GM23248 (cell line): ENCODE measurements around the gene CNNM4. TPM values are rescaled to one million over a fixed set of nuclear protein-coding genes. Genes with fewer than 3 reads are reported as not detected.
"Not testable (repeated sequence)": the region's sequence is repeated elsewhere in the genome, so short reads cannot be mapped to it uniquely, and the experiment has no call there.

ENCODE experiments used
- DNase-seq: peaks from one replicate; pipeline ENCODE4 v3.0.0-alpha.2; 2015
- H2AFZ ChIP-seq: fragments of 200-600 bp; sonication (generic); 2 replicates; pipeline ENCODE4 v1.6.1; 2016; ENCODE audit warnings: antibody characterized with exemption
- H3F3A ChIP-seq: fragments of 200-600 bp; sonication (generic); 2 replicates; pipeline ENCODE4 v1.6.1; 2016; ENCODE audit warnings: mild to moderate bottlenecking, antibody characterized with exemption, mixed run types; ENCODE audit not compliant: insufficient read depth
- H3K27ac ChIP-seq: fragments of 200-600 bp; sonication (generic); 2 replicates; pipeline ENCODE4 v1.5.1; 2016; ENCODE audit warnings: mild to moderate bottlenecking
- H3K27me3 ChIP-seq: fragments of 200-600 bp; sonication (generic); replicated peaks from 2 replicates; pipeline ENCODE4 v1.6.1; 2016; ENCODE audit warnings: mild to moderate bottlenecking; ENCODE audit not compliant: insufficient read depth
- H3K36me3 ChIP-seq: fragments of 200-600 bp; sonication (generic); 2 replicates; pipeline ENCODE4 v1.6.1; 2016; ENCODE audit warnings: low read depth, mild to moderate bottlenecking
- H3K4me1 ChIP-seq: fragments of 200-600 bp; sonication (generic); 2 replicates; pipeline ENCODE4 v1.6.1; 2016; ENCODE audit warnings: mild to moderate bottlenecking; ENCODE audit not compliant: insufficient read depth
- H3K4me2 ChIP-seq: fragments of 200-600 bp; sonication (generic); one replicate; pipeline ENCODE4 v1.6.1; 2016; ENCODE audit warnings: mild to moderate bottlenecking; ENCODE audit not compliant: unreplicated experiment
- H3K4me3 ChIP-seq: fragments of 200-600 bp; sonication (generic); 2 replicates; pipeline ENCODE4 v1.5.1; 2016; ENCODE audit warnings: mild to moderate bottlenecking
- H3K79me2 ChIP-seq: fragments of 200-600 bp; sonication (generic); 2 replicates; pipeline ENCODE4 v1.6.1; 2016; ENCODE audit warnings: mild to moderate bottlenecking; ENCODE audit not compliant: insufficient read depth
- H3K9ac ChIP-seq: fragments of 200-600 bp; sonication (generic); 2 replicates; pipeline ENCODE4 v1.6.1; 2016; ENCODE audit warnings: mild to moderate bottlenecking
- H3K9me2 ChIP-seq: fragments of 200-600 bp; sonication (generic); 2 replicates; pipeline ENCODE4 v1.6.1; 2016; ENCODE audit warnings: mixed run types, mild to moderate bottlenecking, moderate library complexity; ENCODE audit not compliant: insufficient read depth
- H3K9me3 ChIP-seq: fragments of 200-600 bp; sonication (generic); one replicate; pipeline ENCODE4 v1.6.1; 2017; ENCODE audit warnings: low read depth
- H4K20me1 ChIP-seq: fragments of 200-600 bp; sonication (generic); 2 replicates; pipeline ENCODE4 v1.6.0; 2016; ENCODE audit not compliant: insufficient read depth
- EZH2 ChIP-seq: fragments of 200-600 bp; sonication (generic); IDR thresholded peaks from 2 replicates; pipeline ENCODE4 v1.6.1; 2018; ENCODE audit warnings: antibody characterized with exemption, mild to moderate bottlenecking; ENCODE audit not compliant: insufficient read depth, poor library complexity, severe bottlenecking
- EZH2phosphoT487 ChIP-seq: fragments of 200-600 bp; sonication (generic); IDR thresholded peaks from 2 replicates; pipeline ENCODE4 v1.6.1; 2018; ENCODE audit warnings: antibody characterized with exemption, moderate library complexity, mild to moderate bottlenecking, low read depth; ENCODE audit not compliant: insufficient read depth
- WGBS, 2 experiments: methylation state at CpG; one replicate each; pipeline ENCODE4 v1.1.6; 2015 to 2017; ENCODE audit warnings: low lambda C conversion rate in 2 of 2, low coverage in 1 of 2; ENCODE audit errors: missing lambda C conversion rate in 2 of 2; 5-methylcytosine and 5-hydroxymethylcytosine counted together
- in situ Hi-C: fragments of 300-500 bp; cut with MboI; formaldehyde crosslinking; loops from 2 replicates; pipeline ENCODE4 v1.15.0; 2020
- polyA plus RNA-seq: library from polyadenylated mRNA; unstranded; fragments of >200 nt; fragmentation: Nextera tagmentation; extraction: Ambion mirVana; gene quantifications from 2 replicates; pipeline ENCODE4 v1.2.1, GENCODE V29; 2016
- total RNA-seq: library from RNA; depleted of rRNA; stranded (reverse); fragments of >200 nt; shearing (Covaris generic); gene quantifications from 2 replicates; pipeline ENCODE4 v1.2.3, GENCODE V29; 2014

Gene CNNM4
- total and polyA plus RNA-seq, 2 experiments from 2014 or later: 2.8 to 4.8 TPM

DNA sequence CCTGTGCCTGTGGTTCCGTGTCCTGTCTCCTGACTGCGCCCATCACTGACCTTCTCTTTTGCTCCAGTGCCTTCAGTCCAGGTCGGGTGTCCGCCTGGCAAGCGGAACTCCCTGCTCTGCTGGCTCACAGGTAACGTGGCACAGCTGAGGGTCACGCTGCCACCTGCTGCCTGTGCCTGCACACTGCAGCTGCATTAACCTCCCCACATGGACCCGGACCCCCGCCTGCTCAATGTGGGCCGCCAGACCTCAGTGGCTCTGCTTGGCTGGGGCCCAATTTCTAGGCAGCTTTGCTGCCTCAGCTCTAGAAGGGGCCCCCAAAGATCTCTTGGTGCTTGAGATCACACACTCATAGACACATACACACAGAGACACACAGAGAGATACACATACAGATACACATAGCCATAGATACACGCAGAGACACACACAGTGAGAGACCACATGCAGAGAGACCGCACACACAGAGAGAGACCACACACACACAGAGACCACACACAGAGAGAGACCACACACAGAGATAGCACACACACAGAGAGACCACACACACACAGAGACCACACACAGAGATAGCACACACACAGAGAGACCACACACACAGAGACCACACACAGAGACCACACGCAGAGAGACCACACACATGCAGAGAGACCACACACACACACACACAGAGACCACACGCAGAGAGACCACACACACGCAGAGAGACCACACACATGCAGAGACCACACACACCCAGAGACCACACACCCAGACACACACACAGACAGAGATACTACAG lies 40.5 kb downstream of the CNNM4 start:
- in situ Hi-C loops: no loop called here
- no peaks in the 10 kb centered on the region for H3K9me3 ChIP-seq
- no peaks in the 10 kb centered on the region for H3K36me3 ChIP-seq
- DNase-seq: peak; percentile 60
- H3K27ac ChIP-seq: no peak overlapping the region
- no peak overlapping the region for H3K4me3 ChIP-seq
- no peaks in the 10 kb centered on the region for H3F3A ChIP-seq
- H3K79me2 ChIP-seq: no peaks in the 10 kb centered on the region
- H2AFZ ChIP-seq: no peak overlapping the region
- H3K27me3 ChIP-seq: no peaks in the 10 kb centered on the region
- TF ChIP-seq EZH2: no peak
- no peak for TF ChIP-seq EZH2phosphoT487
- WGBS, 2 experiments: 62 to 63% methylated on average over 14 to 15 of the region's 15 CpGs
- no peaks in the 10 kb centered on the region for H4K20me1 ChIP-seq
- no peak overlapping the region for H3K4me2 ChIP-seq
- no peaks in the 10 kb centered on the region for H3K4me1 ChIP-seq
- H3K9ac ChIP-seq: no peak overlapping the region
- H3K9me2 ChIP-seq: no peaks in the 10 kb centered on the region

DNA sequence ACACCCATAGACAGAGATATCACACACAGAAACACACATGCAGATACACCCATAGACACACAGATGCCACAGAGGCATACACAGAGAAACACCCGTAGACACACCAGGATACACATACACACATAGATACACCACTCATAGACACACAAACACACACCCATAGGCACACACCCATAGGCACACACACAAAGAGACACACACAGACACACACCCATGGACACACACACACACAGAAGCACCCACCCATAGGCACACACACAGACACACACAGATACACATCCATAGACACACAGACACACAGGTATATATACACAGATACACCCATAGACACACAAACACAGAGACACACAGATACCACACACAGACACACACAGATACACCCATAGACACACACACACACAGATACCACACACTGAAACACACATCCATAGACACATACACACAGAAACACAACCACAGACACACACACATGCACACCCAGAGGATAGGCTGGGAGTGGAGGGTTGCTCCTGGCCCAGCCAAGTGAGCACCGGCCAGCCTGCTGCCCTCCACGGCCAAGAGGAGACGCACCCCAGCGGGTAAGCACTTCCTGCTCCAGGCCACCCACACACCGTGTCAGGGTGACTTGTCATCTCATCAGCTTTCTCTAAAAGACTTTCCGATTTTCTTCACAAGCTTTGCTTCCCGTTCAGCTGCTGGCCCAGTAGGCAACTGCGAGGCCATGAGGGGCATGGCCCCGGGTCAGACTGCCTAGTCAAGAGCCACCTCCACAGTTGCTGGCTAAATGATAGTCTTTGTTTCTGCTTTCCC lies 41.3 kb downstream of the CNNM4 start:
- Histone ChIP-seq H3K4me1 (no peaks in the 10 kb centered on the region), H3K79me2 (no peaks in the 10 kb centered on the region), H3K4me2 (no peak overlapping the region), H3F3A (no peaks in the 10 kb centered on the region), H4K20me1 (no peaks in the 10 kb centered on the region), H3K4me3 (no peak overlapping the region), H3K36me3 (no peaks in the 10 kb centered on the region), H3K9ac (no peak overlapping the region), H3K27me3 (no peaks in the 10 kb centered on the region), H3K27ac (no peak overlapping the region), H3K9me2 (no peaks in the 10 kb centered on the region), H3K9me3 (no peaks in the 10 kb centered on the region), H2AFZ (no peak overlapping the region)
- TF ChIP-seq EZH2phosphoT487: no peak
- no peak for TF ChIP-seq EZH2
- WGBS, 2 experiments: 90 to 93% methylated on average over 10 of the region's 10 CpGs
- in situ Hi-C loops: no loop called here
- DNase-seq: no peak

DNA sequence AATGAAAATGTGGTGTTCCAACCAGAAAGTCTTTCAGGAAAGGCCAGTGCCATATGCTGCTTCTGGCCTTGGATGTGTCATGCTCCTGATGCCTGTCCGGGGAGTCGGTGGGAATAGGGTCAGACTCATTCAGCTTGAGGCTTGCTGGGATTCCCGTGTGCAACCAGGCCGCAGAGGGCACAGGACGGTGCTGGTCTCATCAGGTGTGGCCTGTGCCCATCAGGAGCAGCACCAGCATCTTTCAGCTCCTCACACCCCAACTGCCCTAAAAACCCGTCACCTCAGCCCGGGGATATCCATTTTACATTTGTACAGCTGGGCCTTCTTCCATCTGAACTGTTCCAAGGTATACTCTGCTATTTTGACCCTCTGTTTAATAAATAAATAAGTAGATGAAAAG lies 42.0 kb downstream of the CNNM4 start:
- Histone ChIP-seq H3K9ac (no peak overlapping the region), H3K79me2 (no peaks in the 10 kb centered on the region), H3K27ac (no peak overlapping the region), H3K4me3 (no peak overlapping the region), H3K9me2 (no peaks in the 10 kb centered on the region), H3K9me3 (no peaks in the 10 kb centered on the region), H3K4me2 (no peak overlapping the region), H3K4me1 (no peaks in the 10 kb centered on the region), H4K20me1 (no peaks in the 10 kb centered on the region), H3K27me3 (no peaks in the 10 kb centered on the region), H3K36me3 (no peaks in the 10 kb centered on the region), H3F3A (no peaks in the 10 kb centered on the region), H2AFZ (no peak overlapping the region)
- TF ChIP-seq EZH2phosphoT487 (no peak), EZH2 (no peak)
- in situ Hi-C loops: no loop called here
- WGBS, 2 experiments: 94 to 99% methylated on average over 7 of the region's 7 CpGs
- no peak for DNase-seq

DNA sequence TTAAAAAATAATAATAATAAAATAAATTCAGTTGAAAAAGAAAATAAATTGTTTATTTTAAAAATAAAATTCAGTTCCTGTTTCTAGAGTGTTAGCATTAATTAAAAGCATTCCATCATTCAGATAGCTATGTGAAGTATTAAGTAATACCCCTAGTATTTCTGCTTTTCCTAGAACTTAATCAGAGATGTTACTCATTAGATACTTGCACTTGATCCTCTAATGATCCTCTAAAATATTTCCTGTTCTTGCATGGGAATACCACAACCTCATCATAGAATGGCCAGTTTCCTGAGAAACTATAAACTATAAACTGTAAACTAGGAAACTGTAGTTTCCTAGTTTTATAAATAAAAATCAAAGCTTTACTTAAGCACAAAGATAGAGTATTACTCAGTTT lies 44.3 kb downstream of the CNNM4 start:
- H3K27me3 ChIP-seq: no peaks in the 10 kb centered on the region
- no peaks in the 10 kb centered on the region for H3F3A ChIP-seq
- TF ChIP-seq EZH2phosphoT487 (no peak), EZH2 (no peak)
- no peaks in the 10 kb centered on the region for H3K36me3 ChIP-seq
- H3K27ac ChIP-seq: no peak overlapping the region
- no peak overlapping the region for H2AFZ ChIP-seq
- H3K4me2 ChIP-seq: no peak overlapping the region
- no peak overlapping the region for H3K9ac ChIP-seq
- DNase-seq: no peak
- H3K79me2 ChIP-seq: no peaks in the 10 kb centered on the region
- H3K4me3 ChIP-seq: no peak overlapping the region
- no peaks in the 10 kb centered on the region for H3K9me2 ChIP-seq
- no peaks in the 10 kb centered on the region for H3K9me3 ChIP-seq
- H3K4me1 ChIP-seq: no peaks in the 10 kb centered on the region
- H4K20me1 ChIP-seq: no peaks in the 10 kb centered on the region
- in situ Hi-C loops: no loop called here

DNA sequence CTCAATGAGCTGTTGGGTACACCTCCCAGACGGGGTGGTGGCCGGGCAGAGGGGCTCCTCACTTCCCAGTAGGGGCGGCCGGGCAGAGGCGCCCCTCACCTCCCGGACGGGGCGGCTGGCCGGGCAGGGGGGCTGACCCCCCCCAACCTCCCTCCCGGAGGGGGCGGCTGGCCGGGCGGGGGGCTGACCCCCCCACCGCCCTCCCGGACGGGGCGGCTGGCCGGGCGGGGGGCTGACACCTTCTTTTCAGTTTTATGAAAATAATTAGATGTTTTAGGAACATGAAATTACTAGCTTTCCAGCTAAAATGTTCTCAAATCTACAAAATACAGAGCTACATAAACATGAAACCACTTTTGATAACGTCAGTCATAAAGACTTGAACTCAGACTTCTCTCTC lies 45.2 kb downstream of the CNNM4 start:
- H3K9ac ChIP-seq, H4K20me1 ChIP-seq, H3K9me3 ChIP-seq, H3K4me3 ChIP-seq, H3K4me2 ChIP-seq, H3K36me3 ChIP-seq, H3K27ac ChIP-seq, DNase-seq, H3K79me2 ChIP-seq, H2AFZ ChIP-seq, H3F3A ChIP-seq, in situ Hi-C loops, H3K27me3 ChIP-seq, H3K4me1 ChIP-seq, H3K9me2 ChIP-seq: not testable (repeated sequence)
- 87 to 93% methylated on average over 2 to 19 of the region's 20 CpGs for WGBS, 2 experiments
